GM19025 (cell line): ENCODE data around the gene KIF2C.
"Not testable (repeated sequence)": the region's sequence is repeated elsewhere in the genome, so short reads cannot be mapped to it uniquely, and the experiment has no call there.

Source experiments
- ATAC-seq: cut with Tn5 transposase; IDR thresholded peaks from one replicate; pipeline ENCODE4 v1.9.1; 2021; ENCODE audit warnings: mild to moderate bottlenecking, low read depth, moderate library complexity; ENCODE audit not compliant: unreplicated experiment

KIF2C gene

DNA sequence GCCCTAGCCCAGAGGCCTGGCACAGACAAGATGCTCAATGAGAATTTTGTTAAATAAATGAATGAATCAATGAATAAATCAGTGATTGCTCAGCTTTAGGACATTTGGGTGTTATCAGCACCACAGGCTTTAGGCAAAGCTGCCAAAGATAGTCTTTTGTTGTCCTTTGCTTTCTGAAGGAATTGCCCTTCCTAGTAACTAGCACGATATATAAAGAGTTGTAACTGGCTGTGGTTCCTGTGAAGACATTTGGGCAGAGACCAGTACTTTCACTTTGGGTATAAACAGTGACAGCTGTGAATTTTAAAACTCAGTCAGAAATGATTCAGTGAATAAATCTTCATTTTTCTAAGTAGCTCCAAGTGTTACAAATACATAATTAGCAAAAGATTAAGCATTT lies 22.0 kb upstream of the KIF2C start:
- no peak for ATAC-seq

DNA sequence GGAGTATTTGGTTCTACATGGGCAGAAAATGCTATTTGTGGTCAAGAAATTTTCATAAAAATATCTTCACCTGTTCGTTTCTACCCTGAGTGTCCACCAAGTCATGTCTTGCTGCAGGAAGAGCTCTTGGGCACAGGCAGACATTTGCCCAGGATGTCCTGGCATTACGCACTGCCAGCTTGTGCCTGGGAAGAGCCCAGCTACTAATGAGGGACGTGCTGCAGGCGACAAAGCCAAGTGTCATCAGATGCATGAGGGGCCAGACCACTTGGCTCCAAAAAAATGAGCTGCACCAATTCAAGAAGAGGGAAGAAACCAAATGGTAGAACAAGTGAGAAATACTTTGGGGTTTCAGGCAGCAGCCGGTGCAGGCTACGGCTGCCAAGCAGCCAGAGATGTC lies 21.5 kb upstream of the KIF2C start:
- no peak for ATAC-seq

DNA sequence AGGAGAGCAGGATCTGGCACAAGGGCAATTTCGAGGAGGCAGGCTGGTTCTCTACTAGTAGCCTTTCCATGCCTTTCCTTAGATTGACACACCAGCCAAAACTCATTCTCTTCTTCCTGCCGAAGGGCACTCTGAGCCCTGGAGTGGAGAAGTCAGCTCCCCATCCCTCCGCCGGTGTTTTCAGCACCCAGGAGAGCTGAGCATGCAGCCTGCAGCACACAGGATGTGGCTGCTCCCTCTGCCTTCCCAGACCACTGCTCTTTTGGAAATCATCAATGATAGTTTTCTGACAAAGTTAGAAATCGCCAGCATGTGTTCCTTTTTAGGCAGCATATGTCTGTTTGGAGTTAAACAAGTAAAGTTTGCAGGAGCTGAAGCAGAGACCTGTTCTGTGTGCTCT lies 20.3 kb upstream of the KIF2C start:
- ATAC-seq = no peak

DNA sequence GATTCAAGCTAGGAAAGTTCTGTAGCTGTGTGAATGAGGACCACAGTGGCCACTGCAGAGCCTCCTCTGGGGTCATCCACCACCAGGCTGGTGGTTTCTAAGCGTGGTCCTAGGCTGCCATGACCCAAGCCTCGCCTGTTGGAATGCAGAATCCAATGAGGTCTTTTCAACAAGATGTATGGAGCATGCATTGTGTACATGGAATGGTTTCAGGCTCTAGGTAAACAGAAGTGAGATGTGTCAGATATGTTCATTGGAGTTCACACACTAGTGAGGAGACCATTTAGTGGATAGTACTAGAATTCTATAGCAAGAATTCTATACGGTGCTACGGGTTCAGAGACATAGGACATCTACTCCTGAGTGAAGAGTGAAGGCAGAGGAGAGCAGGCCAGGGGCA lies 19.4 kb upstream of the KIF2C start:
- no peak for ATAC-seq

DNA sequence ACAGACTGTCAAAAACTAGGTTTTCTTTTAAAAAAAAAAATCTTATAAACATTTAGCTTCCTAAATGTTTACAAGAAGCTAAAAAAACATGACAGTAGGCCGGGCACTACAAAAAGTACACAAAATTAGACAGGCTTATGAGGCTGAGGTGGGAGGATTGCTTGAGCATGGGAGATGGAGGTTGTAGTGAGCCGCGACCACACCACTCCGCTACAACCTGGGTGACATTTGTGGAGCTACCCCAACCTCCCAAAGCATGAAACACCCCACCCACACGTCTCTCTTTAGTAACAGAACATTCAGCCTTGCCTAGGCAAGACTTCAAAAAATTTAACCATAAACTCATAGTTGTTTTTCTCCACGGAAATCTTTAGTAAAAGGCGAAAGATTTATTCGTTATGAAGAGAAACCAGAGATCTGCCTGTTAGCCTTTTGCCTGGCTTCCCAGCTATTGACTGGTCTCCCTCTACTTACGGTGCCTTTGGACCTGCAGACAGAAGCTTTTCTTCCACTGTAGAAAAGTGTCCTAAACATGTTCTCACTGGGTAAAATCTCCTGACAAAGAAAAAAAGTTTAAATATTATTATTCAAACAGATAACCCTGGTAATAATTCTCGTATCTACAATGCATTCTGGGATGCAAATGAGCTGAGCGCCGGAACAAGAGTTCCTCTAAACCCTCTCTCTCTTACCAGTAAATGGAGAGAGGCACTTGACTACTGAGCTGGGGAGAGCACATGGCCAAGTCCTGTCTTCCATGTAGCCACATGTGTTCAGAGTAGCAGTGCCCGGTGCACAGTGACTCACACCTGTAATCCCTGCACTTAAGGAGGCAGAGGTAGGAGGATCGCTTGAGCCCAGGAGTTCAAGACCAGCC lies 17.9 kb upstream of the KIF2C start:
- ATAC-seq = peak; percentile 75

DNA sequence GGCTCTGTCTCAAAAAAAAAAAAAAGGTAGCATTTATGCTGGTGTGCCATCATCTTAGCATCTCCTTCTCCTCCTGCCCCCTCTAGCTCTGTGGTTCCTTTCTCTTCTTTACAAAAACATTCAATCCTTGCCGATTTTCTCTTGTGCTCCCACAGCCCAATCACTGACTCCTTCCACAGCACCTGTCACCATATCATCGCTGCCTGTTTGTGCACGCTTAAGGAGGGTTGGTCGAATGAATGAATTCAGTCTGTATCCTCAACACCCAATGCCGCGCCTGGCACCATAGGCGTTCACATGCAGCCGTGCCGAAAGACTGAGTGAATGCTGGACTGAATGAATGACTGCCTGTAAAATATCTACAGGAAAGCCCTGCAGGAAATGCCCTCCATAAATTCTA lies 16.6 kb upstream of the KIF2C start:
- ATAC-seq = no peak

DNA sequence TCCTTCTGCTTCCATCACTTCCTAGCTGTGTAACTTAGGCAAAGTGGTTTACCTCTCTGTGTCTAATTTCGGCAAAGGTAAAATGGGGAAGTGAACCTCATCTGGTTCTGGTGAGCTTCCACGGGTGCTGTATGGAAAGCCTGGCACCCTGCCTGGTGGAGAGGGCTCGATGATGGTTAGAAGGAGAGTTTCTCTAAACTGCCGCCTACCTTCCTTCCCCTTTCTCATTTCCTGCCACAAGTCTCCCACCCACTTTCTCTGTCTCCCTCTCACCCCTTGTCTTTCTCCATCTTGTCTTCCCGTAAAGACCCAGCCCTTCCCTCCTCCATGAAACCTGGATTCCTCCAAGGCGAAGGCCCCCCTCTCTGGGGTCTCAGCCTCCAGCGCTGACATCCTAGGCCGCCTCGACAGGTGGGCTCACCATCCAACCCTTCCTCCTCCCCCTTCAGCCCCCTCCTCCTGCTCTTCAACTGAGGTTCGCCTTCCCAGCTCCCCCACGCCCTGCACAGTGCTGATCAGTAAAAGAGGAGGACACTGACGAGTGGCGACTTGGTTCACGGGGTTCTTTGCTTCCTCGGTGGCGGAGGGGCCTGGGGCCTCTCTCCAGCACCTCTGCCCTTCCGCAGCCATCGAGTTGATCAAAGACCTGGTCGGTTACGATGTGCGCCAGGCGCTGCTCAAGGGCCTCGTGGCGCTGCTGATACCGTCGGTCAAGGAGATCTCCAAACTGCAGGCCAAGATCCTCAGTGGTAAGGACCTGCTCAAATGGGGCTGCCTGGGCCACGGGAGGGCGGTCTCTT lies 15.9 kb upstream of the KIF2C start:
- ATAC-seq = no peak

DNA sequence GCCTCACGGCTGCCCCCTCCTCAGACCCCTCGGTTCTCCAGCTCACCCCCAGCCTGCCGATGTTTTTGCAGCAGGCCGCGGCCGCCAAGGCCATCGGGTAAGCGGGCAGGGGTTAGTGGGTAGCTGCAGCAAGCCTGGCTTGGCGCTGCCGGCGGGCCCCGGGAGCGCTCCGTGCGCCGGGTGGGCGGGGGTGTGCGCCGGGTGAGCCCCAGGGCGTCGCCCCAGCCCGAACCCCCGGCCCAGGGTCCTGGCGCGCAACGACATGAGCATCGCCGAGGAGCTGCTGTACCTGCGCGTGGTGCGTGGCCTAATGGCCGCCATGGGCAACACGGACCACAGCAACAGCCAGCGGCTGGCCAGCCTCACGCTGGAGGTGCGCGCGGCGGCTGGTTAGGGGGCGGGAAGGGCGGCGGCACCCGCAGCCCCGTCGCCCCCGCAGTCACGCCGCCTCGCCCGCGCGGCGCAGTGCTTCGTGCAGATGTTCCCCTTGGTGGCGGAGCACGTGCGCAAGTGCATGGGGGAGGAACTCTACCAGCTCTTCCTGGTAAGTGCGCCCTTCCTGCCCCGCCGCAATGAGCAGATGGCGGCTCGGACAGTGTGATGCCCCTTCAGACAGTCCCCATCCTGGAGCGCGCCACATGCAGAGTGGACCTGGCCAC lies 15.2 kb upstream of the KIF2C start:
- ATAC-seq = no peak

DNA sequence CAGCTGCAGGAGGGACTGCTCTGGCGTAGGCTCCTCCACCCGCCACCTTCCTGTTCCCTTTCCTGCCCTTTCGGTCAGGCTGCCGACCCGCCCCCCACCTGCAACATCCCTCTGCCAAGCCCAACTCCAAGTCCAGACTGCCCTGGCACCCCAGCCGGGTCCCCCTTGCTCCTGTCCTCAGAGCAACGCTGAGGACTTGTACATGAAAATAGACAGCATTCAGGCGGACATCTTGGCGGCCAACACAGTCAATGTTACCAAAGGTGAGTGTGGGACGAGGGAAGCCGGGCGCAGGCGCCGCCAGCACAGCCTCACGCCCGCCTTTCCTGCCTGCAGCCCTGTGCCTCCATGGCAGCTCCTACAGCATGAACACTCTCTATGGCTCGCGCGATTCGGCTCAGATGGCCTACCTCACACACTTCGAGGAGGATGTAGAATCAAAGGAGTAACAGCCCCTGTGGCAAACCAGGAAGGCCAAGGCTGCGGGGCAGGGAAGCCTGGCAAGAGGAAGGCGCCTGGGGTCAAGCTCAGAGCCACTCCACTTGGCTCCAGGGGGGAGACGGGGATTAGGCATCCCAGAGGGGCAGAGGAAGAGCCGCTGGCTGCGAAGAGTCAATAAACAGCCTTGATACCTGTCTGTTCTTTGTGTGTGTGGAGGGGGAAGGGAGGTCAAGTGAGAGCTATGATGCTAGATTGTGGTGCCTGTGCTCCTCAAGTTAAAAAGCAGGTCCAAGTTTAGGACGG lies 14.5 kb upstream of the KIF2C start:
- ATAC-seq = no peak

DNA sequence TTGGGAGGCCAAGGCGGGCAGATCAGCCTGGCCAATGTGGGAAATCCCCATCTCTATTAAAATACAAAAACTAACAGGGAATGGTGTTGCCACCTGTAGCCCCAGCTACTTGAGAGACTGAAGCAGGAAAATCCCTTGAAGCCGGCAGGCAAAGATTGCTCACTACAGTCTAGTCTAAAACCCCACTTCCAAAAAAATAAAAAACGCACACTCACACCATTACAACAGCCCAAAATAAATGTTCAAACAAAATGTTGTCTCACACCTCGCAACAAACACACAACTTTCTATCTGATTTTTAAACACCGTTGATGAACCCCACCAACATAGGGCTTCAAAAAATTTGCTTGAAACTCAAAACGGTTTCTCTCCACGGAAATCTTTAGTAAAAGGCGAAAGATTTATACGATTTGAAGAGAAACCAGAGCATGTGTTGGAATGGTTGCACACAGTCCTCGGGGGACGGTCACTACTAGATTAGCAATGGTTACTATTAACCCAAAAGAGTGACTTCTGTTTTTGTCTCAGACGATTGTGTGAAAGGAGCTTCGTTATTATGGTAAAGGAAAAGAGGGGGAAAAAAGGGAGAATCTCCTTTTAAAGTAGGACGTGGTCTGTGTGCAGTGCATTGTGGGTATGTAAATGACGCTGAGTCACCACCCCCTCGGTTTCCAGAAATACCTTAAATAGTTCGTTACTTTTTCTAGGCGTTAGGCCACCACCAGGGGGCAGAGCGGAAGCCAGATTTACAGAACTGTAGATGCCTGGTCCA lies 8.7 kb upstream of the KIF2C start, which contains the start of gene RNU5D-1:
TSS of gene RNU5D-1 (minus strand) at position 430 of the 772 bp plus-strand sequence.
- ATAC-seq = peak; percentile 64

DNA sequence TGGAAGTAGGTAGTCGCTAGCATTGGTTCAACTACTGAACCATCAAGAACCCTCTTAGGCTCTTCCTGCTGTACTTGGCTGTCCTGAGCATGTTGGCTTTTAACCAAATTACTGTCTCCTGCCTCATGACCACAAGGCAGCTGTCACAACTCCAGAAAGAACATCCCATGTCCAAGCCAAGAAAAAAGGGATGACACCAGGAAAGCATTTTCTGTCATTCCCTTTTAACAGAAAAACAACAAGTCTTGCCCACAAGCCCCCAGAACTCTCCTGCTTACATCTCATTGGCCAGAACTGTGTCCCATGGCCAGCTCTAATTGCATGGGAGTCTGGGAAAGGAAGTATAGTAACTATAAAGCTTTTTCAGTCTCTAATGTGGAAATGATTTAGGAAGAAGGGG lies 6.3 kb upstream of the KIF2C start:
- ATAC-seq = no peak

DNA sequence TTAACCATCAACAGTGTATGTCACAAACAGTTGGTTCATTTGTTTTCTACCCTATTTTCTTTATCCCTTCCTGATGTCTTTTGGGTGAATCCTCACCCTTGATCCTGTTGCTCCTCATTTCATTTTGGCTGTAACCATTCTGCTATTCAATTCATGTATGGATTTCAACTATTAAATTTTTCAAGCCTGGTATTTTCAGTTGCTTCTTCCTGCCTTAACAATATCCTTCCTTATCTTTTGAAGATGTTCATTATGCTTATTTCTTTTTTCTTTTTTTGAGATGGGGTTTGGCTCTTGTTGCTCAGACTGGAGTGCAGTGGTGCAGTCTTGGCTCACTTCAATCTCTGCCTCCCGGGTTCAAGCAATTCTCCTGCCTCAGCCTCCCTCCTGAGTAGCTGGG lies 5.9 kb upstream of the KIF2C start:
- no peak for ATAC-seq

DNA sequence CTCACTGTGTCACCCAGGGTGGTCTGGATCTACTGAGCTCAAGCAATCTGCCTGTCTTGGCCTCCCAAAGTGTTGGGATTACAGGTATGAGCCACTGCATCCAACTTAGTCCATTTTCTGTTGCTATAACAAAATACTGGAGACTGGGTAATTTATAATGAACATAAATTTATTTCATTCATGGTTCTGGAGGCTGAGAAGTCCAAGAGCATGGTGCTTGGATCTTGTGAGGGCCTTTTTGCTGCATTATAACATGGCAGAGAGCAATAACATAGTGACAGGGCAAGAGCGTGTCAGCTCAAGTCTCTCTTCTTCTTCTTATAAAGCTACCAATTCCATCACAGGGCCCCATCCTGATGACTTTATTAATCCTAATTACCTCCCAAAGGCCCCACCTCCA lies 3.6 kb upstream of the KIF2C start:
- no peak for ATAC-seq

DNA sequence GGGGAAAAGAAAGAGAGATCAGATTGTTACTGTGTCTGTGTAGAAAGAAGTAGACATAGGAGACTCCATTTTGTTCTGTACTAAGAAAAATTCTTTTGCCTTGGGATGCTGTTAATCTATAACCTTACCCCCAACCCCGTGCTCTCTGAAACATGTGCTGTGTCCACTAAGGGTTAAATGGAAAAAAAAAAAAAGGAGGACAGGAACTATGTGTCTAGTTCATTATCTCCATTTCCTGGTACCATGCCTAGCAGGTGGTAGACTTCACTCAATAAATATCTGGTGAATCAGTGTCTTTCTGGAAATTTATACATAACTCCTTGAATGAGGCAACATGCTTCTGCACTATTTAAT lies 707 bp upstream of the KIF2C start:
- not testable (repeated sequence) for ATAC-seq

DNA sequence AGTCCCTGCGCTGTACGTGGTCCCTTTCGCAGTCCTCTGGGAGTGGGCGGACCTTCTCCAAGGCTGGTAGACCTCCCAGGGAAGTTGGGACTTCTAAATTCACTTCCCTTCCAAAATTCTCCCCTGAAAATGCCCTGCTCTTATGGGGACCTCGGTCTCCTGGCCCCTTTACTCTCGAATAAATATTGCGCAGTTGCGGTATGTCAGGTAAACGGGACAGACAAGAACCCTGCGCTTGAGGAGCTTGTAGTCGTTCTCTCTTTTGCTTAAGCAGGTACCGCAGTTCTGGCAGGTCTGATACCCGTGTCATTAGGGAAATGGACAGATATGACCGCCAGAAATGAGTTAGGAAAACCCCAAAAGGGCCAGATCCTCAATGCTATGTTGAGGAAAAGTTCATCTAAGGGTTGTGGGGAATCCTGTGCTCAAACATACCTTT lies 561 bp downstream of the KIF2C start:
- no peak for ATAC-seq

DNA sequence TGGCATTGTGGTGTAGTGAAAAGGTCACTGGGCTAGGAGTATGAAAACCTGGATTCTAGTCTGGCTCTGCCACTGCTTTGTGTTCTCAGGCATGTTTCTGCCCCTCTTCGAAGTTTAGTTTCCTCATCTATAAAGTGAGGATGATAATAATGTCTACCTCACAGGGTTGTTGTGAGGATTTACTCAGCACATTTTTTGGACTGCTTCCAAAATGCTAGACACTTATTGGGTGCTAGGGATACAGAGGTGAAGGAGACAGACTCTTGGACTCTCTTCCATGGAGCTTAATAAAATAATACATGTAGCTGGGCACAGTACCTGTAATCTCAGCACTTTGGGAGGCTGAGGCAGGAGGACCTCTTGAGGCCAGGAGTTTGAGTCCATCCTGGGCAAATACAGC lies 3.6 kb downstream of the KIF2C start:
- no peak for ATAC-seq

DNA sequence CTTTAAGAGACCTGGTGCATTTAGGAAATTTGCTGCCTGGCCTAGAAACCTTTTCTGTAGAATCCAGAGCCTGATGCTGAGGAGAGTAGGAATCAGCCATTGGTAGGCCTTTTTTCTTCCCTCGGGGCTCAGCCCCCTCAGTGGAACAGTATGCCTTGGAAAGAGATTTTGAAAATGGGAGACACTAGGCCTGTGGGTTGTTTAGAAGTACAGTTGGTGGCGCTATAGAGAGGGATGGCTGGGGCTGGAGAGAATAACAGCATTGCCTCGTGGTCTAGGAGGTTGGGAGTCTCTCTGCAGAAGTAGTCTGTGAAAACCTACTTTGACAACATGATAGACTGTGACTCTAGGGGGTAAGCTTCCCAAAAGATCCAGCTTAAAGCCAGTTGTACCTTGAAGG lies 8.2 kb downstream of the KIF2C start:
- ATAC-seq = no peak

DNA sequence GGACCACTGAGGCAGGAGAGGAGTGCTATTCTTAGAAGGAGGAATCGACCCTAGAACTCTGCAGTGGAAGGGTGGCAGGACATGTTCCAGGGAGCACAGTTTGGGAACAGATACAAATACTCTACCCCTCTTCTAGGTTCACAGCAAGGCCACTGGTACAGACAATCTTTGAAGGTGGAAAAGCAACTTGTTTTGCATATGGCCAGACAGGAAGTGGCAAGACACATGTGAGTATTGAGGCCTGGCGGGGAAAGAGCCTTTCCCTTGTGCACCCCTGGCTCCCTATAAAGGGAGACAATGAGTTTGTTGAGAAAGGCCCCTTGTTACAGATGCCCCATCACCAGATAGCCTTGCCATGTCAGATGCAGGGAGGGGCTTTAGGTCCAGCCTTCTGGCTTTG lies 17.8 kb downstream of the KIF2C start:
- no peak for ATAC-seq

DNA sequence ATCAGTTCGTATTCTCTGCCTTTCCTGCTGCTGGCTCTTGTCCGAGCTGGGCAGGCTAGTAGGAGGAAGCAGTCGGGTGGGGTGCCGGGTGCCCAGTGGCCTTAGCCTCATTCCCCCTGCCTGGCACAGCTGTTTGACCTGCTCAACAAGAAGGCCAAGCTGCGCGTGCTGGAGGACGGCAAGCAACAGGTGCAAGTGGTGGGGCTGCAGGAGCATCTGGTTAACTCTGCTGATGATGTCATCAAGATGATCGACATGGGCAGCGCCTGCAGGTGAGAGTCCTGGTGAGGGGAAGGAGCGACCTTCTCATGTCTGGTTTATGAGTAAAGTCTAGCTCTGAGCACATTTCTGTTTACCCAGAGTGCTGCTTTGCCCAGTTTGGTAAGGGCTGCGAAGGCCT lies 19.4 kb downstream of the KIF2C start:
- ATAC-seq = no peak

DNA sequence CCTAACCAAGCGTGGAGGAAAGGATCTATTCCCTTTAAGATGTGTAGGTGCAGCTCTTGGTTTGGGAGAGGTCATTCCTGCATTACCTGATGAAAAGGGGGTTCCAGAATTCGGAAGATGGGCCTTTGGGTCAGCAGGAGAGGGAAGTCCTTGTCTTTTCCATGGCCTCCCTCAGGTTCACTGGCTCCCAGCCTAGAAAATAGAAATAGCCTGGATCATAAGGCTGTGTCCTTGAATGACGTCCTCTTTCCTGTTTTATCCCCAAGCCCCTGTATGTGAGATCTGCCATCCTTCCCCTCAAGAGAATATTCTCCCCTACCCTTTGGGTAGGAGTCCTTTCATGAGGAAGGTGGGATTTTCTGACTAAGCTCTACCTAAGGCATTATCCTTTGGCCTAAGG lies 21.2 kb downstream of the KIF2C start:
- ATAC-seq = no peak
